Skeletal muscle tissue (tissue), 4 donors: ENCODE measurements around the gene TSPO. TPM values are rescaled to one million over a fixed set of nuclear protein-coding genes. Genes with fewer than 3 reads are reported as not detected.

Experiments used
- H3K27ac ChIP-seq: one replicate; pipeline ENCODE4 v1.7.0; 2013; ENCODE audit warnings: mild to moderate bottlenecking, low read depth, low read length, inconsistent platforms
- H3K27me3 ChIP-seq, 3 donors: one replicate each; pipeline ENCODE4 v1.7.0; 2013; ENCODE audit warnings: low read length in 3 of 3; ENCODE audit not compliant: control insufficient read depth in 3 of 3, insufficient read depth in 3 of 3
- H3K36me3 ChIP-seq, 3 donors: one replicate each; pipeline ENCODE4 v1.7.0; 2013; ENCODE audit warnings: low read length in 3 of 3; ENCODE audit not compliant: control insufficient read depth in 3 of 3, insufficient read depth in 3 of 3
- H3K4me1 ChIP-seq, 3 donors: one replicate each; pipeline ENCODE4 v1.7.0; 2013; ENCODE audit warnings: low read length in 3 of 3, mild to moderate bottlenecking in 3 of 3; ENCODE audit not compliant: control insufficient read depth in 3 of 3, insufficient read depth in 3 of 3
- H3K4me3 ChIP-seq, 3 donors: one replicate each; pipeline ENCODE4 v1.7.0; 2013; ENCODE audit warnings: low read length in 3 of 3
- H3K9ac ChIP-seq, 3 donors: one replicate each; pipeline ENCODE4 v1.7.0; 2013; ENCODE audit warnings: low read length in 3 of 3, mild to moderate bottlenecking in 3 of 3, moderate library complexity in 2 of 3, low read depth in 1 of 3
- H3K9me3 ChIP-seq, 3 donors: one replicate each; pipeline ENCODE4 v1.7.0; 2013; ENCODE audit warnings: low read length in 3 of 3; ENCODE audit not compliant: control insufficient read depth in 3 of 3
- total RNA-seq: library from RNA; depleted of rRNA; stranded (reverse); fragments of >200 nt; gene quantifications from one replicate; pipeline ENCODE4 v1.2.3, GENCODE V29; 2014
- donor health status: Osteomylitis.

Gene TSPO
- total RNA-seq, 1 donor from 2014 or later = 69.4 TPM

DNA sequence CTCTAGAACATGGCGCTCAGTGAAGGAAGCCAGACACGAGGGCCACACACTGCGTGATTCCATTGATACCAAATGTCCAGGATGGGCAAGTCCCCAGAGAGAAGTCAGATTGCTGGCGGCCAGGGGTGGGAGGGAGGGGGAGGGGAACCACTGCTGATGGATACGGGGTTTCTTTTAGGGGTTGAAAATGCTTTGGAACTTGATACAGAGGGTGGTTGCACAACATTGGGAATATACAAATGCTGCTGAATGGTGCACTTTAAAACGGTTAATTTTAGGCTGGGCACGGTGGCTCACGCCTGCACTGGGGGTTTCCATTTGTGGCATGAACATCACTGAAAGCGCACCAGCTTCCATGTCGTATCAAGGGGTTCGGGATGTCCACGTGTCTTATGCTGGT, 5.1 kb downstream of the TSPO start:
- H3K27me3 ChIP-seq = no peaks in the 10 kb centered on the region
- H3K4me1 ChIP-seq = peaks cover 11 to 22% (median 16%) of the 10 kb centered on the region in 3 donors

DNA sequence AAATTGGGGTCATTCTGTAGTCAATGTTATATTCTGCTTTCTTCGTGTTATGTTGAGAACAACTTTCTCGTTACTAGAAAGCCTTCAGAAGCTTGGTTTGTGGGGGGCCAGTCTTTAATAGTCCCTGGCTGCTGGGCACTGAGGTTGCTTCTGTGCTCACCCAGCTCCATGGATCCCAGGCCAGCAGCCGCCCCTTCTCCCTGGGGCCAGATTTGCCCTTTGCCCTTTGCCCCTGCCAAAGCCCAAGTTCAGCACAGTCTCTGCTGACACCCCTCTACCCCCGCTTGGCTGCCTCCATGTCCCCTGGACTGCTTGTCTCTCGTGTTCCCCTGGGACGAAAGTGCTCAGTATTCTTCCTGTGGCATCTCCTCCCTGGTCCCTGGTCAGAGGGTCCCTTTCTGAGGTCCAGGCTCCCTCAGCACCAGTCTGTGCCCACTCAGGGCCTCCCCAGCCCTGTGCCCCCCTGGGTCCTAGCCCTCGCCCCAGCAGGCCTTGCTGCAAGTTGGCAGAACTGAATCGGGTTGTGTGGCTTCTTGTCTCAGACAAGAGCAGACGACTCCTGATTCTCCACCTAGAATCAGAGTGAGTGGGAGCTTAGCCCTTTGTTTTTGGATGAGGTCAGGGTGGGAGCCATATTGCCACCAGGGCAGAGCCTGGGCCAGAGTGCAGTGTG, 6.7 kb downstream of the TSPO start:
- H3K4me3 ChIP-seq = no peak overlapping the region
- no peaks in the 10 kb centered on the region for H3K27me3 ChIP-seq
- no peak overlapping the region for H3K27ac ChIP-seq
- H3K9me3 ChIP-seq = no peaks in the 10 kb centered on the region
- peaks cover 4 to 9% (median 5%) of the 10 kb centered on the region in 3 donors for H3K36me3 ChIP-seq
- H3K9ac ChIP-seq = no peak overlapping the region
- peaks cover 0 to 11% (median 2%) of the 10 kb centered on the region in 3 donors for H3K4me1 ChIP-seq

More for the DNA sequence above, 5.1 kb downstream of the TSPO start:
- Histone ChIP-seq H3K9ac (no peak overlapping the region), H3K9me3 (no peaks in the 10 kb centered on the region), H3K27ac (no peak overlapping the region), H3K4me3 (no peak overlapping the region), H3K36me3 (peaks cover 2 to 5% (median 2%) of the 10 kb centered on the region in 3 donors)

DNA sequence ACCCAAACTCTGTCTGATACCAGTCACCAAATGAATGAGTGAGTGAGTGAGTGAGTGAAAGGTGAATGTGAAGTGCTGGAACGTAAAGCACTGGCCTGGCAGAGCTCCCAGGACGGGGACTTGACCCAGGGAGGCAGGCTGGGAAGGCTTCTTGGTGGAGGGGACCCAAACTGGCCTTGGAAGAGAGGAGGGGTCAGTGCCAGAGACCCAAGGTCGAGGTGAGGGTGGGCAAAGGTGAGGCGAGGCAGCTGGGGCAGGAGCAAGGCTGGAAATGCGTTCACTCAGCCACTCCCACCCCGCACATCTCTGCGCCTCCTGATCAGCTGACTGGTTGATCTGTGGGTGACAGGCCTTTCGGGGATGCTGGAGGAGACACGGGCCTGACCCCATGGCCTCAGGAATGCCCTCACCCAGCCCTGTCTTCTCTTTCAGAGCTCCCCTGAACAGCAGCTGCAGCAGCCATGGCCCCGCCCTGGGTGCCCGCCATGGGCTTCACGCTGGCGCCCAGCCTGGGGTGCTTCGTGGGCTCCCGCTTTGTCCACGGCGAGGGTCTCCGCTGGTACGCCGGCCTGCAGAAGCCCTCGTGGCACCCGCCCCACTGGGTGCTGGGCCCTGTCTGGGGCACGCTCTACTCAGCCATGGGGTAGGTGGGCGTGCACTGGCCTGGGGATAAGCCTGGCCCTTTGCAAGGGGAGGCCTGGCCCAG, 7.6 kb downstream of the TSPO start:
- H3K9ac ChIP-seq = no peak overlapping the region
- H3K27ac ChIP-seq = no peak overlapping the region
- peaks cover 8 to 16% (median 9%) of the 10 kb centered on the region in 3 donors for H3K4me1 ChIP-seq
- H3K9me3 ChIP-seq = no peaks in the 10 kb centered on the region
- no peak overlapping the region for H3K4me3 ChIP-seq
- no peaks in the 10 kb centered on the region for H3K27me3 ChIP-seq
- H3K36me3 ChIP-seq = peaks cover 4 to 9% (median 5%) of the 10 kb centered on the region in 3 donors

GRCh38 chr22:43159484-43160178, 8.3 kb downstream of the TSPO start:
- H3K36me3 ChIP-seq = peaks cover 4 to 9% (median 5%) of the 10 kb centered on the region in 3 donors
- H3K9ac ChIP-seq = no peak overlapping the region
- H3K27ac ChIP-seq = no peak overlapping the region
- no peaks in the 10 kb centered on the region for H3K27me3 ChIP-seq
- H3K9me3 ChIP-seq = no peaks in the 10 kb centered on the region
- H3K4me3 ChIP-seq = no peak overlapping the region
- peaks cover 8 to 21% (median 11%) of the 10 kb centered on the region in 3 donors for H3K4me1 ChIP-seq

DNA sequence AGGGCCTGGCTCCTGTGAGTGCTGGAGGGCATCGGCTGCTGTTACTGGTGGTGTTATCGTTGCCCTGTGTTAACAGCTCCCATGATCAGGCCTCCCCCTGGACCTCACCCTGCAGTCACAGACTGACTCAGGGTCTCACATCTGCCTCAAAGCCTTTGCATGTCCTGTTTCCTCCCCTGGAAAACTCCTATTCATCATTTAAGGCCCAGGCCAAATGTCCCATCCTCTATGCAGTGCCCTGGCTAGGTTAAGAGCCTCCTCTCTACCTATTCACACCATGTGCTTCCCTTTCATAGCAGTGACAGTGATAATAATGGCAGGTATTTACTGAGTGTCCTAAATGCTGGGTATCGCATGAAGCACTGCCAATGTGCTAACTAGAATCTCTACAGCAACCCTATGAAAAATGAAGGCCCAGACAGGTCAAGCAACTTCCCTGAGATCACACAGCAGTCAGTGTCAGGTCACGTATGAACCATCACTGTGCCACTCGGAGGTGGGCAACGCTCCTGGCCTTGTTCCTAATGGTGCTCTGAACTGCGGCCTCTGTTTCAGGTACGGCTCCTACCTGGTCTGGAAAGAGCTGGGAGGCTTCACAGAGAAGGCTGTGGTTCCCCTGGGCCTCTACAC, 9.3 kb downstream of the TSPO start:
- Histone ChIP-seq H3K4me3 (no peak overlapping the region), H3K27ac (no peak overlapping the region), H3K4me1 (peaks cover 8 to 15% (median 12%) of the 10 kb centered on the region in 3 donors), H3K27me3 (no peaks in the 10 kb centered on the region), H3K36me3 (peaks cover 4 to 9% (median 5%) of the 10 kb centered on the region in 3 donors), H3K9me3 (no peaks in the 10 kb centered on the region), H3K9ac (no peak overlapping the region)

GRCh38 chr22:43162412-43163150, 11.2 kb downstream of the TSPO start:
- H3K27me3 ChIP-seq = no peaks in the 10 kb centered on the region
- H3K9me3 ChIP-seq = no peaks in the 10 kb centered on the region
- H3K4me3 ChIP-seq = no peak overlapping the region
- no peak overlapping the region for H3K27ac ChIP-seq
- H3K36me3 ChIP-seq = peaks cover 5 to 13% (median 10%) of the 10 kb centered on the region in 3 donors
- H3K9ac ChIP-seq = no peak overlapping the region
- peaks cover 8 to 11% (median 11%) of the 10 kb centered on the region in 3 donors for H3K4me1 ChIP-seq

DNA sequence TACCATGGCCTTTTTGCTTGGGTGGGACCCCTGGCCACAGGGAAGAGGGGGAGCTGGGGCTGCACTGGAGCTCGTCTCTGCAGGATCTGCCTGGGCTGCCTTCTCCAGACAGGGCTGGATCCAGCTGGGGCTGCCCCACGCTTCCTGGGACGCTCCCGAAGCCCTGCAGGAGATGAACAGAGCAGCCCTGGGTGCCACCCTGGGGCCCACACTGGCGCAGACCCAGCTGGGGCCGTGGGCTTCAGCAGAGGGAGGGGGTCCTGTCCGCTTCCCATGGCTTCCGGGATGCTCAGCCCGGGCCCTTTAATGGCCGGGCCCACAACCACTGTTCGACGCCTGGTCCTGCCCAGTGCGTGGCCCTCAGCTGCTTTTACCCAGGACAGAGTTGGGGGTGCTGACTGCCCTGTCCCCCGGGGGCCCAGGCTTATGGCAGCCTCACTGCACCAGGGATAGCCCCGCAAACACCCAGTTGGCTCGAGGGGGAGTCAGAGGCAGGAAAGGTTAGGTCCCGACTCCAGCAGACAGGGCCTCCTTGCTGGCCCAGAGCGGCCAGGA, 12.0 kb downstream of the TSPO start:
- Histone ChIP-seq H3K4me3 (no peak overlapping the region), H3K9me3 (no peaks in the 10 kb centered on the region), H3K27me3 (no peaks in the 10 kb centered on the region), H3K36me3 (peaks cover 10 to 18% (median 15%) of the 10 kb centered on the region in 3 donors), H3K9ac (no peak overlapping the region), H3K4me1 (peaks cover 8 to 11% (median 11%) of the 10 kb centered on the region in 3 donors), H3K27ac (no peak overlapping the region)

DNA sequence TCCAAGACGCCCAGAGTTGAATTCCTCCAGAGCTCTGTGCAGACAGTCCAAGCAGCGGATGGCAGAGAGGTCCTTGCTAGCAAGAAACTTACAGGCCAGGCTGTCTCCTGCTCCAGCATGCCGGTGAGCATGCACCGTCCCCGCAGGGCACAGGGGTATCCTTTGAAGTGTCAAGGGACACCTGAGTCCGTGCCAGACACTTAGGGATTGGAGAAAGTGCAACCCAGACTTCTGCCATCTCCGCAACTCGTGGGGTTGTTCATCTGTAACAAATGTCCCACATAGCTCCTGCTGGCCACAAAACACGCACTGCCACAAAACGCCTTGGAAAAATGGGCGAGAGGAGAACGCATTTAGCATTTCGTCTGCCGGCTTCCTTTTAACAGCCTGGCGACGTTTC, 13.3 kb downstream of the TSPO start:
- peaks cover 13 to 27% (median 17%) of the 10 kb centered on the region in 3 donors for H3K36me3 ChIP-seq
- H3K27ac ChIP-seq = no peak overlapping the region
- H3K9ac ChIP-seq = no peak overlapping the region
- H3K27me3 ChIP-seq = no peaks in the 10 kb centered on the region
- H3K9me3 ChIP-seq = no peaks in the 10 kb centered on the region
- peaks cover 8 to 11% (median 11%) of the 10 kb centered on the region in 3 donors for H3K4me1 ChIP-seq
- H3K4me3 ChIP-seq = no peak overlapping the region
